Activated CD8-positive, alpha-beta T cell treated with anti-CD3 and anti-CD28 coated beads for 36 hours (primary cell): ENCODE data around the gene PACSIN1. TPM values are rescaled to one million over a fixed set of nuclear protein-coding genes. Genes with fewer than 3 reads are reported as not detected.

ENCODE experiments used
- ATAC-seq: fragments of 200-7000 bp; cut with Tn5 transposase; one replicate; pipeline ENCODE4 v1.10.0; 2021; ENCODE audit warnings: mild to moderate bottlenecking, moderate library complexity
- CTCF ChIA-PET: fragments of 350-600 bp; sonication (Branson Sonifier 250); formaldehyde crosslinking; loops from one replicate; lab custom pipeline; 2021; ENCODE audit warnings: antibody characterized with exemption; lab: Charles Lee
- POLR2A ChIA-PET: fragments of 350-600 bp; sonication (Branson Sonifier 250); formaldehyde crosslinking; loops from one replicate; lab custom pipeline; 2021; ENCODE audit warnings: antibody characterized with exemption; lab: Charles Lee
- DNase-seq: peaks from one replicate; pipeline ENCODE4 v3.0.0-alpha.2; 2020
- H3K27ac Mint-ChIP-seq: one replicate; pipeline ENCODE4 v1.8.0; 2021; ENCODE audit warnings: mild to moderate bottlenecking, mixed read lengths
- H3K27me3 Mint-ChIP-seq: one replicate; pipeline ENCODE4 v1.8.0; 2021; ENCODE audit warnings: mixed read lengths
- H3K36me3 Mint-ChIP-seq: one replicate; pipeline ENCODE4 v1.8.0; 2021; ENCODE audit warnings: low read depth, mixed read lengths
- H3K4me1 Mint-ChIP-seq: one replicate; pipeline ENCODE4 v1.8.0; 2021; ENCODE audit warnings: low read depth, mixed read lengths
- H3K4me3 Mint-ChIP-seq: one replicate; pipeline ENCODE4 v1.8.0; 2021; ENCODE audit warnings: mild to moderate bottlenecking, moderate library complexity, mixed read lengths
- H3K9me3 Mint-ChIP-seq: one replicate; pipeline ENCODE4 v1.8.0; 2021; ENCODE audit warnings: mixed read lengths
- CTCF ChIP-seq: fragments of 200-600 bp; IDR thresholded peaks from one replicate; pipeline ENCODE4 v1.8.0; 2022; ENCODE audit warnings: antibody characterized with exemption, mild to moderate bottlenecking
- intact Hi-C: fragments of 100-400 bp; cut with micrococcal nuclease; formaldehyde crosslinking; loops from one replicate; pipeline ENCODE4 v1.10.0; 2022
- total RNA-seq, 2 experiments: library from RNA; stranded (reverse); gene quantifications; one replicate each; pipeline ENCODE4 v1.2.3, GENCODE V29; 2021

The PACSIN1 gene
- total RNA-seq, 2 experiments from 2014 or later = 0.47 to 0.51 TPM

DNA sequence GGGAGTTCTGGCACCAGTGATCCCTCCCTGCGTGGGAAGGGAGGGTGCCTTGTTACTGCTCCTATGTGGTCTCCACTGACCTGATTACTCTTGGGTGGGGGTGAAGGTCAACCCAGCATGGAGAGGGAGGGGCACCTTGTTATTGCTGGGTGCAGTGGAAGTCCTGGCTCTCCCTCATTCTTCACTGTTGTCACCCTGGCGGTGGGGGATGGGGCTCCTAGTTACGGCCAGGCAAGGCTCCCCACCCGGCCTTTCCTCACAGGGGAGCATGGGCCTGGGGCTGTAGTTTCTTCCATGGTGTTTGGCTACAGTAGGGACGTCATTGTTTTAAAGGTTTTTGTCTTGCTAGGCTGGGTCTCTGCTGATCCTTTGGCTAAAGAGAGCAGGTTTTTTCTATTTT, 40.8 kb downstream of the PACSIN1 start:
- H3K27ac Mint-ChIP-seq = no peak overlapping the region
- peaks cover 8% of the 10 kb centered on the region for H3K9me3 Mint-ChIP-seq
- no peak overlapping the region for H3K4me3 Mint-ChIP-seq
- no peak for ATAC-seq
- ChIA-PET CTCF (no interaction called here), POLR2A (no interaction called here)
- H3K4me1 Mint-ChIP-seq = no peaks in the 10 kb centered on the region
- peaks cover 2% of the 10 kb centered on the region for H3K36me3 Mint-ChIP-seq
- intact Hi-C loops = no loop called here
- H3K27me3 Mint-ChIP-seq = no peaks in the 10 kb centered on the region
- no peak for DNase-seq
- TF ChIP-seq CTCF = no peak

- no peaks in the 10 kb centered on the region for H3K4me1 Mint-ChIP-seq
- H3K4me3 Mint-ChIP-seq = no peak overlapping the region
- intact Hi-C loops = no loop called here
- ATAC-seq (no peak), DNase-seq (no peak)
- H3K27me3 Mint-ChIP-seq = no peaks in the 10 kb centered on the region
- no peak overlapping the region for H3K27ac Mint-ChIP-seq
- TF ChIP-seq CTCF = no peak
- peaks cover 2% of the 10 kb centered on the region for H3K36me3 Mint-ChIP-seq
- H3K9me3 Mint-ChIP-seq = peaks cover 5% of the 10 kb centered on the region
- ChIA-PET CTCF (no interaction called here), POLR2A (no interaction called here)
Measured at GRCh38 chr6:34508425-34508824, 42.5 kb downstream of the PACSIN1 start.

- DNase-seq = no peak
- no peak for ATAC-seq
- Mint-ChIP-seq H3K27ac (no peak overlapping the region), H3K4me3 (no peak overlapping the region), H3K27me3 (no peaks in the 10 kb centered on the region), H3K36me3 (peaks cover 2% of the 10 kb centered on the region), H3K4me1 (no peaks in the 10 kb centered on the region), H3K9me3 (peaks cover 5% of the 10 kb centered on the region)
- intact Hi-C loops = no loop called here
- ChIA-PET POLR2A (no interaction called here), CTCF (interaction anchor here (0.6 kb wide), 1 partner anchor 26 kb away, joined by 3 read pairs; no protein-coding TSS in a partner anchor)
- no peak for TF ChIP-seq CTCF
Measured at GRCh38 chr6:34509782-34510181, 43.9 kb downstream of the PACSIN1 start.

GRCh38 chr6:34510299-34510698, 44.4 kb downstream of the PACSIN1 start:
- Mint-ChIP-seq H3K4me3 (no peak overlapping the region), H3K9me3 (peaks cover 5% of the 10 kb centered on the region), H3K27ac (no peak overlapping the region), H3K4me1 (no peaks in the 10 kb centered on the region), H3K27me3 (no peaks in the 10 kb centered on the region), H3K36me3 (peaks cover 2% of the 10 kb centered on the region)
- ATAC-seq = no peak
- TF ChIP-seq CTCF = no peak
- ChIA-PET CTCF (interaction anchor here (0.6 kb wide), 1 partner anchor 27 kb away, joined by 3 read pairs; no protein-coding TSS in a partner anchor), POLR2A (no interaction called here)
- DNase-seq = no peak
- intact Hi-C loops = no loop called here

DNA sequence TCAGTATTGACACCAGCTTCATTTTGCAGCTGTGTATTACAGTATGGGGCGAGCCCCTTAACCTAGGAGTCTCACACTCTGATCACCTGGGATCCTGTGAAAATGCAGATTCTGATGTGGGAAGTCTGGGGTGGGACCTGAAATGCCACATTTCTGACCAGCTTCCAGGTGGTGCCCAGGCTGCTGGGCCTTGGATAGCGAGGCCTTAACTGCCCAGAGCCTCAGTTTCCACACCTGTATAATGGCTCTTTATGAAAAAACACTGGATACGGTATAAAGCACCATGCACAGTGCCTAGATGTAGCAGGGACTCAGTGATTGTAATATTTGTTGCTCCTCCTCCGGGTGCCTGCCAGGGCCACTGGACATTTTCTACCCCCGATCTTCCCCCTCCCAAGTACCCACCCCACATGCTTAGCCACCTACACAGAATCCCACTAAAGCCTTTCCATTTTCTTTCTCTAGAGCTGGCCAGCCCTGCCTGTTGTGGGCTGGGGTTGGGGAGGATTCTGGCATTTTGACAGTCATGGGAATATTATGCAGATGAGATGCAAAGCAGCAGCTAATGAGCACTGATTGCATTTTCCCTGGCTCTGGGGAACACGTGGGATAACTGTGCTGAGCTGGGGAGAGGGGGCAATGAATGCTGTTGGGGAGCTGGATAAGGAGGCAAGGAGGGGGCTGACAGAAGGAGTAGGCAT, 45.5 kb downstream of the PACSIN1 start:
- TF ChIP-seq CTCF = no peak
- Mint-ChIP-seq H3K36me3 (peaks cover 2% of the 10 kb centered on the region), H3K9me3 (peaks cover 5% of the 10 kb centered on the region), H3K4me1 (no peaks in the 10 kb centered on the region), H3K27me3 (no peaks in the 10 kb centered on the region), H3K27ac (no peak overlapping the region), H3K4me3 (no peak overlapping the region)
- CTCF ChIA-PET = no interaction called here
- ATAC-seq (no peak), DNase-seq (no peak)
- POLR2A ChIA-PET = no interaction called here
- intact Hi-C loops = no loop called here
